KMS-11 (cell line): ENCODE measurements around the gene STARD9.

Source experiments
- H2AFZ ChIP-seq: fragments of 200-600 bp; sonication (generic); 2 replicates; pipeline ENCODE4 v1.6.1; 2016; ENCODE audit warnings: antibody characterized with exemption, mixed run types, low read depth
- H3K27ac ChIP-seq: fragments of 200-600 bp; sonication (generic); 2 replicates; pipeline ENCODE4 v1.6.1; 2016; ENCODE audit warnings: mild to moderate bottlenecking, mixed run types
- H3K27me3 ChIP-seq: fragments of 200-600 bp; sonication (generic); 2 replicates; pipeline ENCODE4 v1.6.1; 2017; ENCODE audit warnings: mild to moderate bottlenecking, low read depth, mixed run types, moderate library complexity; ENCODE audit not compliant: insufficient read depth
- H3K36me3 ChIP-seq: fragments of 200-600 bp; sonication (generic); 2 replicates; pipeline ENCODE4 v1.6.1; 2017; ENCODE audit warnings: mild to moderate bottlenecking, mixed run types; ENCODE audit not compliant: insufficient read depth
- H3K4me1 ChIP-seq: fragments of 200-600 bp; sonication (generic); 2 replicates; pipeline ENCODE4 v1.6.1; 2016; ENCODE audit warnings: mild to moderate bottlenecking, low read depth, mixed run types; ENCODE audit not compliant: poor library complexity, severe bottlenecking
- H3K4me2 ChIP-seq: fragments of 200-600 bp; sonication (generic); 2 replicates; pipeline ENCODE4 v1.7.0; 2016; ENCODE audit warnings: mild to moderate bottlenecking, mixed run types
- H3K4me3 ChIP-seq: fragments of 200-600 bp; sonication (generic); IDR thresholded peaks from 2 replicates; pipeline ENCODE4 v1.6.1; 2017; ENCODE audit warnings: low read depth, low read length, mixed read lengths; ENCODE audit not compliant: insufficient read depth
- H3K79me2 ChIP-seq: fragments of 200-600 bp; sonication (generic); 2 replicates; pipeline ENCODE4 v1.6.1; 2016; ENCODE audit warnings: low read depth, mixed run types; ENCODE audit not compliant: insufficient read depth
- H3K9ac ChIP-seq: fragments of 200-600 bp; sonication (generic); 2 replicates; pipeline ENCODE4 v1.6.1; 2016; ENCODE audit warnings: mild to moderate bottlenecking, mixed run types
- H4K20me1 ChIP-seq: fragments of 200-600 bp; sonication (generic); 2 replicates; pipeline ENCODE4 v1.6.1; 2016; ENCODE audit warnings: mild to moderate bottlenecking, mixed run types; ENCODE audit not compliant: insufficient read depth
- TF ChIP-seq, protein P1 (sequence below): fragments of 200-600 bp; sonication (generic); conservative IDR thresholded peaks from 2 replicates; pipeline ENCODE4 v1.6.1; 2017; ENCODE audit warnings: low read depth, mild to moderate bottlenecking, antibody characterized with exemption, low read length, moderate library complexity, mixed read lengths

STARD9 gene

DNA sequence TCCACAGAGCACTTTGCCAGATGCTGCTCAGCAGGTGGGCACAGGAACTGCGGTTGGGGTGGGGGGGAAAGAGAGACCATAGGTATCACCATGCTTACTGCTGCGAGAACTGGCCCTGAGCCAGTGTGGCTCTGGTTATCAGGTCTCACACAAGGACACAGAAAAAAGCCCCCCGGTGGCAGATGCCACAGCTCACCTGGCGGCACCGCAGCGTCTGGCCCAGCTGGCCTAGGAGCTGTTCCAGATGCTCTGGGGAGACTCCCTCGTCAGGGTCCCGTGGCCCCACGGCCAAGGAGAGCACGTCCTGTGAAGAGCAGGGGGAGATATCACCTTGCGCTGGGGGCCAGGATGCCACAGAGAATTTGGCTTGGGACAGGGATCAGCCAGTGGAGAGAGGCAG, 150.7 kb downstream of the STARD9 start:
- H3K79me2 ChIP-seq: no peaks in the 10 kb centered on the region
- no peak overlapping the region for H3K4me2 ChIP-seq
- no peak overlapping the region for H2AFZ ChIP-seq
- H3K27me3 ChIP-seq: no peaks in the 10 kb centered on the region
- TF ChIP-seq, protein P1, sequence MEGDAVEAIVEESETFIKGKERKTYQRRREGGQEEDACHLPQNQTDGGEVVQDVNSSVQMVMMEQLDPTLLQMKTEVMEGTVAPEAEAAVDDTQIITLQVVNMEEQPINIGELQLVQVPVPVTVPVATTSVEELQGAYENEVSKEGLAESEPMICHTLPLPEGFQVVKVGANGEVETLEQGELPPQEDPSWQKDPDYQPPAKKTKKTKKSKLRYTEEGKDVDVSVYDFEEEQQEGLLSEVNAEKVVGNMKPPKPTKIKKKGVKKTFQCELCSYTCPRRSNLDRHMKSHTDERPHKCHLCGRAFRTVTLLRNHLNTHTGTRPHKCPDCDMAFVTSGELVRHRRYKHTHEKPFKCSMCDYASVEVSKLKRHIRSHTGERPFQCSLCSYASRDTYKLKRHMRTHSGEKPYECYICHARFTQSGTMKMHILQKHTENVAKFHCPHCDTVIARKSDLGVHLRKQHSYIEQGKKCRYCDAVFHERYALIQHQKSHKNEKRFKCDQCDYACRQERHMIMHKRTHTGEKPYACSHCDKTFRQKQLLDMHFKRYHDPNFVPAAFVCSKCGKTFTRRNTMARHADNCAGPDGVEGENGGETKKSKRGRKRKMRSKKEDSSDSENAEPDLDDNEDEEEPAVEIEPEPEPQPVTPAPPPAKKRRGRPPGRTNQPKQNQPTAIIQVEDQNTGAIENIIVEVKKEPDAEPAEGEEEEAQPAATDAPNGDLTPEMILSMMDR: no peak
- H3K36me3 ChIP-seq: 0 out of 2 replicates have a peak, but pooled peaks cover 4% of the 10 kb centered on the region
- no peak overlapping the region for H3K4me3 ChIP-seq
- no peak overlapping the region for H3K27ac ChIP-seq
- H3K9ac ChIP-seq: no peak overlapping the region
- no peaks in the 10 kb centered on the region for H4K20me1 ChIP-seq
- no peaks in the 10 kb centered on the region for H3K4me1 ChIP-seq

DNA sequence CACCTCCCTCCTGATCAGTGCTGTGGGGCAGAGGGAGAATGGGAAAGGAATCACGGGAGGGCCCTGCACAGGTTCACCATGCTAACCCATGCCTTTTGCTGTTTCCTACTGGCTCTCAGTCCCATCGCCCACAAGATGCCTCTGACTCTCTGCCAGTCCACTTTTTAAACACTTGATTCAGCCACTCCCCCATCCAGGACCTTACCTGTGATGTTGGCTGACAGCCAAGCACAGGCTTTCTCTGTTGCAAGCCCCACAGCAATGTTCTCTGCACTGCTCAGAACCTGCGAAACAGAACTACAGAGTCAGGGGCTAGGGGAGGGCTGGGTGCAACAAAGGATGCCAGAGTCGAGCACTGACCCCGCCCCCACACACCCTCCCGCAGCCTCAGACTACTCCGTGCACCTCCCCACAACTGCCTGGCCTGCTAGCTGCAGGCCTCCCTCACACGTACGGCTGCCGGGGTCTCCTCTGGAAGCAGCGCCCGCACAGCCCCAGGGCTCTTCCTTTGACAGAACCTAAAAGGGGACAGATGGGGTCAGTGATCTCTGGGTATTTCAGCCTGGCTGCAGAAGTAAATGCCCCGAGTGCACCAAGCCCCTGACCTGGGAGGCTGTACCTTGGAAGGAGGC, 152.5 kb downstream of the STARD9 start:
- Histone ChIP-seq H3K27me3 (no peaks in the 10 kb centered on the region), H3K9ac (no peak overlapping the region), H3K79me2 (no peaks in the 10 kb centered on the region), H3K27ac (no peak overlapping the region), H3K4me1 (no peaks in the 10 kb centered on the region), H3K4me3 (no peak overlapping the region), H4K20me1 (no peaks in the 10 kb centered on the region), H3K4me2 (no peak overlapping the region), H2AFZ (no peak overlapping the region), H3K36me3 (0 out of 2 replicates have a peak, but pooled peaks cover 4% of the 10 kb centered on the region)
- TF ChIP-seq, protein P1: no peak

DNA sequence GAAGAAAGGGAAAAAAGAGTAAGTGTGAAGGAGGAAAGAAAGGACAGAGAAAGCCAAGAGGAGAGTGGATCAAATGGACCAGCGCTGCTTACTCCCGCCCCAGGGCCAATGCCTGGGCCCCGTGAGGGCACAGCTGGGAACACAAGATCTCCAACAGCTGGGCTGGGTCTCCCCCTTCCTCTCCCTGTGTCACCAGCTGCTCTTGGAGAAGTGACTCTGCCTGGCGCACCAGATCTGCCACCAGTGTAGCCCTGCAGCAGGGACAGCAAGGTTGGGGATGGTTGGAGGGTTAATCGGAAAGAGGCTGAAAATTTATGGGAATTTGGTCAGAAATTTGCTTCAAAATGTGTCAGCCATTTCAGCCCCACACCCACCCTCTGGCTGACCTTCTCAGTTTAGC, 153.2 kb downstream of the STARD9 start:
- TF ChIP-seq, protein P1: no peak
- Histone ChIP-seq H3K4me2 (no peak overlapping the region), H3K4me1 (no peaks in the 10 kb centered on the region), H3K36me3 (0 out of 2 replicates have a peak, but pooled peaks cover 4% of the 10 kb centered on the region), H3K27ac (no peak overlapping the region), H3K27me3 (no peaks in the 10 kb centered on the region), H2AFZ (no peak overlapping the region), H4K20me1 (no peaks in the 10 kb centered on the region), H3K9ac (no peak overlapping the region), H3K79me2 (no peaks in the 10 kb centered on the region), H3K4me3 (no peak overlapping the region)

DNA sequence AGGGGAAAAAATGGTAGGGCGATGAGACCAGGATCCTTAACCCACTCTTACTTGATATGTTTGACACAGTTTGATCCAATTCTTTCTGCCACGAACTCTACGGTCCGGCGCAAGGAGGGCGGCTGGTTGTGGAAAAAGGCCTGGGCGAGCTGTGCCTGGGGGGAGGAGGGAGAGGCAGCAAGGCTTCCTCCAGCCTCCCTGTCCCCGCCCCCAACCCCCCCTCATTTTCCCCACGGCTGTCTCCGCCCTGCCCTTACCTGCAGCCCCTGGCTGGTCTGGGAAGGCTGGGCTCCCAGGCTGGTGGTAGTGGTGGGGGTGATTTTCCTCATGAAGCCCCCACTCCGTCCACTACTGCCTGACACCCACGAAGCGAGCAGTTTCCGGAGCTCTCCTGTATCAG, 153.6 kb downstream of the STARD9 start:
- Histone ChIP-seq H3K4me1 (no peaks in the 10 kb centered on the region), H3K4me2 (no peak overlapping the region), H2AFZ (no peak overlapping the region), H3K36me3 (0 out of 2 replicates have a peak, but pooled peaks cover 4% of the 10 kb centered on the region), H3K27me3 (no peaks in the 10 kb centered on the region), H3K79me2 (no peaks in the 10 kb centered on the region), H3K4me3 (no peak overlapping the region), H4K20me1 (no peaks in the 10 kb centered on the region), H3K27ac (no peak overlapping the region), H3K9ac (no peak overlapping the region)
- TF ChIP-seq, protein P1: no peak
